ENCODE data around the gene MED16. TPM values are rescaled to one million over a fixed set of nuclear protein-coding genes. Genes with fewer than 3 reads are reported as not detected.

MED16 gene
- total and polyA plus RNA-seq, 2 of the 13 experiments (the other 11 are each of a cell fraction or from before 2014, with no cell fraction given): 13.3 to 14.8 TPM

- TF ChIP-seq IKZF4 (CRISPR knock-in tag; IDR thresholded peaks at IDR 0.05; ENCODE audit: borderline replicate concordance, low read depth, not compliant biosample characterization) (no peak), CERS6 (CRISPR knock-in tag; IDR thresholded peaks at IDR 0.05) (no peak), MAFF (IDR thresholded peaks at IDR 0.05; ENCODE audit: low read depth, low read length) (peak; percentile 83), MAFK (conservative IDR thresholded peaks at IDR 0.05 in 1 of 2, IDR thresholded peaks at IDR 0.05 in 1 of 2; ENCODE audit: low read length in 2 of 2) (peak; percentile 81 to 87), JARID2 (CRISPR knock-in tag; IDR thresholded peaks at IDR 0.05; ENCODE audit: insufficient replicate concordance) (no peak), MATR3 (CRISPR knock-in tag; IDR thresholded peaks at IDR 0.05) (no peak), TBL1XR1 (IDR thresholded peaks at IDR 0.05; ENCODE audit: borderline replicate concordance, low read length, partially characterized antibody) (peak; percentile 3), NCOA1 (CRISPR knock-in tag; IDR thresholded peaks at IDR 0.05) (no peak), ZNF660 (CRISPR knock-in tag; IDR thresholded peaks at IDR 0.05; ENCODE audit: borderline replicate concordance, low read depth) (no peak), RFX1 (IDR thresholded peaks at IDR 0.05) (no peak), REL (CRISPR knock-in tag; conservative IDR thresholded peaks at IDR 0.05) (no peak), HOXA7 (CRISPR knock-in tag; IDR thresholded peaks at IDR 0.05) (no peak), ELF1 (CRISPR knock-in tag; IDR thresholded peaks at IDR 0.05) (peak; percentile 56), GABPA (IDR thresholded peaks at IDR 0.05; ENCODE audit: low read depth, low read length) (no peak), GABPA (CRISPR knock-in tag; IDR thresholded peaks at IDR 0.05; ENCODE audit: low read depth) (0 out of 2 replicates have a peak, but pooled peaks have one; percentile 4), ZNF788 (CRISPR knock-in tag; IDR thresholded peaks at IDR 0.05; ENCODE audit: borderline replicate concordance) (0 out of 2 replicates have a peak, but pooled peaks have one; percentile 15), NCOR1 (IDR thresholded peaks at IDR 0.05; ENCODE audit: borderline replicate concordance, low read length) (0 out of 2 replicates have a peak, but pooled peaks have one; percentile 4), FOXK1 (CRISPR knock-in tag; IDR thresholded peaks at IDR 0.05; ENCODE audit: borderline replicate concordance, low read depth) (0 out of 2 replicates have a peak, but pooled peaks have one; percentile 7), ARNT2 (CRISPR knock-in tag; IDR thresholded peaks at IDR 0.05; ENCODE audit: low read depth) (no peak)
- TF ChIP-seq, protein P1, sequence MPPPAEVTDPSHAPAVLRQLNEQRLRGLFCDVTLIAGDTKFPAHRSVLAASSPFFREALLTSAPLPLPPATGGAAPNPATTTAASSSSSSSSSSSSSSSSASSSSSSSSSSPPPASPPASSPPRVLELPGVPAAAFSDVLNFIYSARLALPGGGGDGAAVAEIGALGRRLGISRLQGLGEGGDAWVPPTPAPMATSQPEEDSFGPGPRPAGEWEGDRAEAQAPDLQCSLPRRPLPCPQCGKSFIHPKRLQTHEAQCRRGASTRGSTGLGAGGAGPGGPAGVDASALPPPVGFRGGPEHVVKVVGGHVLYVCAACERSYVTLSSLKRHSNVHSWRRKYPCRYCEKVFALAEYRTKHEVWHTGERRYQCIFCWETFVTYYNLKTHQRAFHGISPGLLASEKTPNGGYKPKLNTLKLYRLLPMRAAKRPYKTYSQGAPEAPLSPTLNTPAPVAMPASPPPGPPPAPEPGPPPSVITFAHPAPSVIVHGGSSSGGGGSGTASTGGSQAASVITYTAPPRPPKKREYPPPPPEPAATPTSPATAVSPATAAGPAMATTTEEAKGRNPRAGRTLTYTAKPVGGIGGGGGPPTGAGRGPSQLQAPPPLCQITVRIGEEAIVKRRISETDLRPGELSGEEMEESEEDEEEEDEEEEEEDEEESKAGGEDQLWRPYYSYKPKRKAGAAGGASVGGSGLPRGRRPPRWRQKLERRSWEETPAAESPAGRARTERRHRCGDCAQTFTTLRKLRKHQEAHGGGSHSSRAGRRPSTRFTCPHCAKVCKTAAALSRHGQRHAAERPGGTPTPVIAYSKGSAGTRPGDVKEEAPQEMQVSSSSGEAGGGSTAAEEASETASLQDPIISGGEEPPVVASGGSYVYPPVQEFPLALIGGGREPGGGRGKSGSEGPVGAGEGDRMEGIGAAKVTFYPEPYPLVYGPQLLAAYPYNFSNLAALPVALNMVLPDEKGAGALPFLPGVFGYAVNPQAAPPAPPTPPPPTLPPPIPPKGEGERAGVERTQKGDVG (CRISPR knock-in tag; IDR thresholded peaks at IDR 0.05; ENCODE audit: borderline replicate concordance): no peak
- TF ChIP-seq, protein P2, sequence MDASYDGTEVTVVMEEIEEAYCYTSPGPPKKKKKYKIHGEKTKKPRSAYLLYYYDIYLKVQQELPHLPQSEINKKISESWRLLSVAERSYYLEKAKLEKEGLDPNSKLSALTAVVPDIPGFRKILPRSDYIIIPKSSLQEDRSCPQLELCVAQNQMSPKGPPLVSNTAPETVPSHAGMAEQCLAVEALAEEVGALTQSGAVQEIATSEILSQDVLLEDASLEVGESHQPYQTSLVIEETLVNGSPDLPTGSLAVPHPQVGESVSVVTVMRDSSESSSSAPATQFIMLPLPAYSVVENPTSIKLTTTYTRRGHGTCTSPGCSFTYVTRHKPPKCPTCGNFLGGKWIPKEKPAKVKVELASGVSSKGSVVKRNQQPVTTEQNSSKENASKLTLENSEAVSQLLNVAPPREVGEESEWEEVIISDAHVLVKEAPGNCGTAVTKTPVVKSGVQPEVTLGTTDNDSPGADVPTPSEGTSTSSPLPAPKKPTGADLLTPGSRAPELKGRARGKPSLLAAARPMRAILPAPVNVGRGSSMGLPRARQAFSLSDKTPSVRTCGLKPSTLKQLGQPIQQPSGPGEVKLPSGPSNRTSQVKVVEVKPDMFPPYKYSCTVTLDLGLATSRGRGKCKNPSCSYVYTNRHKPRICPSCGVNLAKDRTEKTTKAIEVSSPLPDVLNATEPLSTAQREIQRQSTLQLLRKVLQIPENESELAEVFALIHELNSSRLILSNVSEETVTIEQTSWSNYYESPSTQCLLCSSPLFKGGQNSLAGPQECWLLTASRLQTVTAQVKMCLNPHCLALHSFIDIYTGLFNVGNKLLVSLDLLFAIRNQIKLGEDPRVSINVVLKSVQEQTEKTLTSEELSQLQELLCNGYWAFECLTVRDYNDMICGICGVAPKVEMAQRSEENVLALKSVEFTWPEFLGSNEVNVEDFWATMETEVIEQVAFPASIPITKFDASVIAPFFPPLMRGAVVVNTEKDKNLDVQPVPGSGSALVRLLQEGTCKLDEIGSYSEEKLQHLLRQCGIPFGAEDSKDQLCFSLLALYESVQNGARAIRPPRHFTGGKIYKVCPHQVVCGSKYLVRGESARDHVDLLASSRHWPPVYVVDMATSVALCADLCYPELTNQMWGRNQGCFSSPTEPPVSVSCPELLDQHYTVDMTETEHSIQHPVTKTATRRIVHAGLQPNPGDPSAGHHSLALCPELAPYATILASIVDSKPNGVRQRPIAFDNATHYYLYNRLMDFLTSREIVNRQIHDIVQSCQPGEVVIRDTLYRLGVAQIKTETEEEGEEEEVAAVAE (CRISPR knock-in tag; IDR thresholded peaks at IDR 0.05; ENCODE audit: borderline replicate concordance): no peak
Observed at GRCh38 chr19:927351-927779, 34.4 kb upstream of the MED16 start (continued).
